Jurkat, Clone E6-1 (cell line): ENCODE data around the gene AQP7.

Source experiments
- DNase-seq: peaks from one replicate; pipeline ENCODE4 v3.0.0-alpha.2; 2011; ENCODE audit warnings: low read depth, low spot score
- H3K4me3 ChIP-seq: 2 replicates; pipeline ENCODE4 v1.5.1; 2011; ENCODE audit warnings: mild to moderate bottlenecking, low read length, control low read depth, moderate library complexity

Gene AQP7

GRCh38 chr9:33348998-33349397 lies 53.4 kb downstream of the AQP7 start:
- H3K4me3 ChIP-seq = no peak overlapping the region
- DNase-seq = no peak

DNA sequence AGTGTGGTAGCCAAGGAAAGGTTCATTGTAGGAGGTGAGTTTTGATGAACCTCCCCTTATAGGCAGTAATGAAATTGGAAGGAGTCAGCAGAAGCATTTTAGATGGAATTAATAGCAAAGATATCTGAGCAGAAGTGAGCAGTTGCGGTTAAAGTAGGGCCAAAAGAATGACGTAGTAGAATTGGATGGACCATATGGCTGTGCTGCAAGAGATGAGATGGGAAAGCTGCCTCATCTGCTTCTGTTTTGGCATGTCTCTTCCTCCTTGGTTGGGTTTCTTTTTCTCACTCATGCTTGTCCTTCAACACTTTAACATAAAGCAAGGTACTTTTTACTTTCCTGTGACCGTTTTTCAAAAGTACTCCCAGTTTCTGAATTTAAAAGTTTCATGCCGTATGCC lies 55.8 kb downstream of the AQP7 start:
- no peak for DNase-seq
- no peak overlapping the region for H3K4me3 ChIP-seq

DNA sequence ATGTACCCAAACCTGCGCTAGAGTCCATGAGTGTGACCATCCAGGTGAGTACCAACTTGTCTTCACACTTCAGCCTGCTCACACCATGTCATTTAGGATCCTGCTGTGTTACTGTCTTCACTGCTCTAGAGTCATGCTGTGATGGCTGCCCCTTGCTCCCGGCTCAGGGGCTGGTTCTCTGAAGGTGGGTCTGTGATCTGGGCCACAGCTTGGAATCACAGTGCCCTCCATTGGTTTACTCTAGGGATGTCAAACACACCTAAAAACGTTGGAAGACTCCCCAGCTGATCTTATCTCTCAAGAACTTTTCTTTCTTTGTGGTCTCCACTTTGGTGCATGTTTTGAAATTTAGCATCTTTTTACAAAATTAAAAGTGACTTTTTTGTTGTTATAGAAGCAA lies 58.2 kb downstream of the AQP7 start:
- no peak overlapping the region for H3K4me3 ChIP-seq
- no peak for DNase-seq

GRCh38 chr9:33341182-33341581 lies 61.2 kb downstream of the AQP7 start:
- H3K4me3 ChIP-seq = no peak overlapping the region
- no peak for DNase-seq

DNA sequence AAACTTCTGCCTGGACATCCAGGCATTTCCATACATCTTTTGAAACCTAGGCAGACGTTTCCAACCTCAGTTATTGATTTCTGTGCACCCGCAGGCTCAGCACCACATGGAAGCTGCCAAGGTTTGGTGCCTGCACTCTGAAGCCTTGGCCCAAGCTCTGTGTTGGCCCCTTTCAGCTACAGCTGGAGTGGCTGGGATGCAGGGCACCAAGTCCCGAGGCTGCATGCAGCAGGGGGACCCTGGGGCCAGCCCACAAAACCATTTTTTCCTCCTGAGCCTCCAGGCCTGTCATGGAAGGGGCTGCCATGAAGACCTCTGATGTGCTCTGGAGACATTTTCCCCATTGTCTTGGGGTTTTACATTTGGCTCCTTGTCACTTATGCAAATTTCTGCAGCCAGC lies 62.2 kb downstream of the AQP7 start:
- H3K4me3 ChIP-seq = no peak overlapping the region
- DNase-seq = no peak
